K562 (cell line): ENCODE measurements around the gene ZNF593OS. TPM values are rescaled to one million over a fixed set of nuclear protein-coding genes. Genes with fewer than 3 reads are reported as not detected.

Source experiments
- ATAC-seq: fragments of 200-7000 bp; cut with Tn5 transposase; 3 replicates; pipeline ENCODE4 v1.9.1; 2020; ENCODE audit warnings: moderate library complexity
- BruUV-seq: library from RNA; stranded (reverse); fragments of 400-500 nt; replicated peaks from 2 replicates; lab custom pipeline; 2021; lab: Mats Ljungman, UMichigan
- CTCF ChIA-PET: fragments of 300-600 bp; formaldehyde crosslinking; extraction: SDS; loops from one replicate; lab custom pipeline; 2021; ENCODE audit warnings: low intra/inter-chr PET ratio; lab: Yijun Ruan, JAX
- POLR2A ChIA-PET: fragments of 300-600, 350-650 bp; sonication (Branson Sonifier 250); formaldehyde crosslinking; extraction: SDS; loops from one replicate; lab custom pipeline; 2021; ENCODE audit warnings: antibody characterized with exemption, inconsistent platforms; lab: Yijun Ruan, JAX
- DNase-seq, 4 experiments: peaks; one replicate each; pipeline versions ENCODE4 v3.0.0 to v3.0.0-alpha.2; 2011 to 2018; ENCODE audit warnings: low spot score in 3 of 4, mixed read lengths in 3 of 4; ENCODE audit errors: extremely low read depth in 1 of 4
- FAIRE-seq: peaks from 2 replicates; lab custom pipeline; 2011; peaks lifted over from hg19 to GRCh38; lab: Jason Lieb, UNC
- H2AFZ ChIP-seq: 2 replicates; pipeline ENCODE4 v1.6.0; 2011; ENCODE audit warnings: low read depth, low read length, control low read depth, inconsistent platforms
- H3K27ac ChIP-seq: fragments of 200-600 bp; 3 replicates; pipeline ENCODE4 v1.8.0; 2011; ENCODE audit warnings: low read depth, mild to moderate bottlenecking, control low read depth, inconsistent platforms, low read length, moderate library complexity, mixed read lengths; ENCODE audit errors: extremely low read depth
- H3K27me3 ChIP-seq, 2 experiments: fragments of 300-600 bp in 1 of 2; 2 replicates in 1 of 2; 3 replicates in 1 of 2; pipeline versions ENCODE4 v1.6.0 to v1.8.0; 2011; ENCODE audit warnings: inconsistent platforms in 2 of 2, low read length in 2 of 2, mild to moderate bottlenecking in 1 of 2, mixed read lengths in 1 of 2, moderate library complexity in 1 of 2; ENCODE audit not compliant: control insufficient read depth in 2 of 2, insufficient read depth in 2 of 2
- H3K36me3 ChIP-seq: fragments of 300-600 bp; 3 replicates; pipeline ENCODE4 v1.8.0; 2011; ENCODE audit warnings: mild to moderate bottlenecking, low read length, inconsistent platforms; ENCODE audit not compliant: control insufficient read depth, insufficient read depth
- H3K4me1 ChIP-seq, 2 experiments: fragments of 200-600 bp in 1 of 2; replicated peaks in 1 of 2; 2 replicates in 1 of 2; 3 replicates in 1 of 2; pipeline versions ENCODE4 v1.5.1 to v1.8.0; 2011; ENCODE audit warnings: inconsistent platforms in 2 of 2, low read length in 2 of 2, mild to moderate bottlenecking in 1 of 2, mixed read lengths in 1 of 2, moderate library complexity in 1 of 2; ENCODE audit not compliant: control insufficient read depth in 2 of 2, insufficient read depth in 2 of 2
- H3K4me2 ChIP-seq: 2 replicates; pipeline ENCODE4 v1.6.1; 2011; ENCODE audit warnings: low read length, control low read depth, inconsistent platforms, mixed read lengths; ENCODE audit not compliant: insufficient read depth
- H3K4me3 ChIP-seq: fragments of 200-600 bp; sonication (generic), shearing (Covaris generic); 2 replicates; pipeline ENCODE4 v1.5.1; 2016; ENCODE audit warnings: control low read depth, inconsistent platforms
- H3K79me2 ChIP-seq: fragments of 200-600 bp; 3 replicates; pipeline ENCODE4 v1.8.0; 2011; ENCODE audit warnings: low read length, inconsistent platforms; ENCODE audit not compliant: control insufficient read depth, insufficient read depth
- H3K9ac ChIP-seq, 2 experiments: 2 replicates each; pipeline versions ENCODE4 v1.6.0 to v1.6.1; 2011; ENCODE audit warnings: low read depth in 2 of 2, low read length in 2 of 2, control low read depth in 1 of 2, inconsistent platforms in 1 of 2, mild to moderate bottlenecking in 1 of 2, mixed read lengths in 1 of 2; ENCODE audit not compliant: insufficient read depth in 1 of 2
- H3K9me1 ChIP-seq: one replicate; pipeline ENCODE4 v1.6.0; 2011; ENCODE audit warnings: inconsistent platforms, mild to moderate bottlenecking, low read length, moderate library complexity; ENCODE audit not compliant: control insufficient read depth, insufficient read depth
- H3K9me3 ChIP-seq: replicated peaks from 2 replicates; pipeline ENCODE4 v1.5.1; 2011; ENCODE audit warnings: low read depth, low read length, inconsistent platforms; ENCODE audit not compliant: control insufficient read depth, insufficient read depth
- H4K20me1 ChIP-seq: replicated peaks from 2 replicates; pipeline ENCODE4 v1.6.1; 2011; ENCODE audit warnings: low read length, inconsistent platforms, mixed read lengths; ENCODE audit not compliant: control insufficient read depth, insufficient read depth
- IRF1 ChIP-seq: sonication (generic); formaldehyde crosslinking; IDR thresholded peaks from 2 replicates; pipeline ENCODE4 v1.8.0; 2022; ENCODE audit warnings: missing genetic modification reagents, mild to moderate bottlenecking, borderline replicate concordance
- MCM2 ChIP-seq: fragments of 450-650 bp; IDR thresholded peaks from 2 replicates; pipeline ENCODE4 v1.6.1; 2017; ENCODE audit warnings: low read depth, mild to moderate bottlenecking
- PHB ChIP-seq: fragments of 250-450 bp; sonication (Bioruptor Pico); IDR thresholded peaks from 2 replicates; pipeline ENCODE4 v1.5.0; 2021
- RBM14 ChIP-seq: fragments of 200-400 bp; formaldehyde crosslinking; IDR thresholded peaks from 2 replicates; pipeline ENCODE4 v1.6.1; 2018; ENCODE audit warnings: low read depth, mild to moderate bottlenecking, low read length, moderate library complexity, borderline replicate concordance; ENCODE audit not compliant: insufficient read depth
- ZNF121 ChIP-seq: sonication (generic); formaldehyde crosslinking; conservative IDR thresholded peaks from 2 replicates; pipeline ENCODE4 v1.8.0; 2022; ENCODE audit warnings: missing genetic modification reagents
- ZNF184 ChIP-seq: sonication (generic); formaldehyde crosslinking; IDR thresholded peaks from 2 replicates; pipeline ENCODE4 v1.5.0; 2020; ENCODE audit warnings: missing genetic modification reagents
- ZNF668 ChIP-seq: fragments of 250-450 bp; sonication (Bioruptor Pico); IDR thresholded peaks from 2 replicates; pipeline ENCODE4 v1.8.0; 2022; ENCODE audit warnings: mild to moderate bottlenecking, inconsistent platforms
- WGBS: fragments of 100-300 bp; shearing (Covaris generic); methylation state at CpG from one replicate; pipeline ENCODE4 v1.1.6; 2016; ENCODE audit warnings: low coverage, mixed read lengths; ENCODE audit not compliant: insufficient coverage; ENCODE audit errors: missing lambda C conversion rate; 5-methylcytosine and 5-hydroxymethylcytosine counted together
- in situ Hi-C: fragments of 300-500 bp; cut with MboI; formaldehyde crosslinking; loops from 4 replicates; pipeline ENCODE4 v1.15.0; 2018; ENCODE audit warnings: inconsistent platforms, mixed read lengths
- intact Hi-C: fragments of 100-400 bp; cut with micrococcal nuclease; formaldehyde crosslinking; loops from 2 replicates; pipeline ENCODE4 v1.14.2; 2022
- polyA plus RNA-seq, 8 experiments: library from polyadenylated mRNA; depleted of rRNA in 4 of 8; stranded (reverse) in 5 of 8; unstranded in 3 of 8; fragments of >200 nt; fragmentation: Nextera tagmentation in 2 of 8; fragmentation: Illumina TruSeq in 1 of 8; extraction: Ambion mirVana in 2 of 8; extraction: Trizol in 1 of 8; gene quantifications; 2 replicates each; pipeline versions ENCODE4 v1.2.1 to v1.2.3, GENCODE V29; 2011 to 2014; ENCODE audit warnings: inconsistent platforms in 1 of 8, missing spikeins in 1 of 8
- total RNA-seq, 7 experiments: library from RNA; depleted of rRNA in 6 of 7; stranded (reverse); fragments of >200 nt in 6 of 7; fragmentation: Illumina TruSeq in 2 of 7; extraction: Trizol in 2 of 7; gene quantifications; 2 replicates each; pipeline versions ENCODE4 v1.2.1 to v1.2.3, GENCODE V29; 2011 to 2021; ENCODE audit warnings: low replicate concordance in 1 of 7
- TF ChIP-seq, protein P1 (sequence below), 2 experiments: IDR thresholded peaks; 2 replicates each; pipeline ENCODE4 v1.6.1; 2012; ENCODE audit warnings: improper control_type of control experiment in 2 of 2, low read depth in 2 of 2, low read length in 2 of 2, borderline replicate concordance in 1 of 2

ZNF593OS gene
- total and polyA plus RNA-seq, 9 of the 15 experiments (the other 6 are each of a cell fraction or from before 2014, with no cell fraction given) = 0.24 to 0.27 TPM; not detected in 7

DNA sequence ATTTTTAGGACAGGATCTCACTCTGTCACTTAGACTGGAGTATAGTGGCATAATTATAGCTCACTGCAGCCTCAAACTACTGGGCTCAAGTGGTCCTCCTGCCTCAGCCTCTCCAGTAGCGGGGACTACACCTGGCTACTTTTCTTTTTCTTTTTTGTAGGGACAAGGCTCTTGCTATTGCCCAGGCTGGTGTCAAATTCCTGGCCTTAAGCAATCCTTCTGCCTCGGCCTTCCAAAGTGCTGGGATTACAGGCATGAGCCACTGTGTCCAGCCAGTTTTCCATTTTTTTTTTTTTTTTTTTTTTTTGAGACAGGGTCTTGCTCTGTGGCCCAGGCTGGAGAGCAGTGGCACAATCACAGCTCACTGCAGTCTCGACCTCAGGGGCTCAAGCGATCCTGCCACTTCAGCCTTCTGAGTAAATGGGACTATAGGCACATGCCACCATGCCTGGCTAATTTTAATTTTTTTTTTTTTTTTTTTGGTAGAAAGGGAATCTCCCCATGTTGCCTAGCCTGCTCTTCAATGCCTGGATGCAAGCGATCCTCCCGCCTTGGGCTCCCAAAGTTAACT, 41.8 kb upstream of the ZNF593OS start:
- intact Hi-C loops (no loop called here), in situ Hi-C loops (no loop called here)
- TF ChIP-seq RBM14 (no peak), ZNF121 (CRISPR knock-in tag) (peak; percentile 68), ZNF668 (no peak), PHB (no peak), MCM2 (no peak), IRF1 (CRISPR knock-in tag) (no peak), ZNF184 (CRISPR knock-in tag) (no peak)
- TF ChIP-seq, protein P1, sequence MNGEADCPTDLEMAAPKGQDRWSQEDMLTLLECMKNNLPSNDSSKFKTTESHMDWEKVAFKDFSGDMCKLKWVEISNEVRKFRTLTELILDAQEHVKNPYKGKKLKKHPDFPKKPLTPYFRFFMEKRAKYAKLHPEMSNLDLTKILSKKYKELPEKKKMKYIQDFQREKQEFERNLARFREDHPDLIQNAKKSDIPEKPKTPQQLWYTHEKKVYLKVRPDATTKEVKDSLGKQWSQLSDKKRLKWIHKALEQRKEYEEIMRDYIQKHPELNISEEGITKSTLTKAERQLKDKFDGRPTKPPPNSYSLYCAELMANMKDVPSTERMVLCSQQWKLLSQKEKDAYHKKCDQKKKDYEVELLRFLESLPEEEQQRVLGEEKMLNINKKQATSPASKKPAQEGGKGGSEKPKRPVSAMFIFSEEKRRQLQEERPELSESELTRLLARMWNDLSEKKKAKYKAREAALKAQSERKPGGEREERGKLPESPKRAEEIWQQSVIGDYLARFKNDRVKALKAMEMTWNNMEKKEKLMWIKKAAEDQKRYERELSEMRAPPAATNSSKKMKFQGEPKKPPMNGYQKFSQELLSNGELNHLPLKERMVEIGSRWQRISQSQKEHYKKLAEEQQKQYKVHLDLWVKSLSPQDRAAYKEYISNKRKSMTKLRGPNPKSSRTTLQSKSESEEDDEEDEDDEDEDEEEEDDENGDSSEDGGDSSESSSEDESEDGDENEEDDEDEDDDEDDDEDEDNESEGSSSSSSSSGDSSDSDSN (IDR thresholded peaks at IDR 0.05; ENCODE audit: borderline replicate concordance in 1 of 2, low read depth in 2 of 2, low read length in 2 of 2) = no peak
- H3K79me2 ChIP-seq = no peaks in the 10 kb centered on the region
- CTCF ChIA-PET = no interaction called here
- DNase-seq (no peak), FAIRE-seq (no peak), ATAC-seq (no peak)
- no peaks in the 10 kb centered on the region for H3K36me3 ChIP-seq
- no peaks in the 10 kb centered on the region for H3K4me1 ChIP-seq
- WGBS = 26% methylated on average over 6 of the region's 6 CpGs
- no peak overlapping the region for H2AFZ ChIP-seq
- H3K4me3 ChIP-seq = no peak overlapping the region
- H3K9ac ChIP-seq = no peak overlapping the region
- BruUV-seq = no TSS peak
- no peak overlapping the region for H3K4me2 ChIP-seq
- no peaks in the 10 kb centered on the region for H3K9me1 ChIP-seq
- POLR2A ChIA-PET = interaction anchor here (1.2 to 2.6 kb wide), 2 partner anchors 9 to 20 kb away, joined by 4 to 7 read pairs; partner anchors contain the start of gene CEP85
- H3K9me3 ChIP-seq = no peaks in the 10 kb centered on the region
- H4K20me1 ChIP-seq = no peaks in the 10 kb centered on the region
- peaks cover 2 to 3% of the 10 kb centered on the region in 2 experiments; a peak in 1 of 5 replicates for H3K27me3 ChIP-seq
- H3K27ac ChIP-seq = no peak overlapping the region
